Ishikawa (cell line): ENCODE data around the gene MLLT6.

Experiments
- CEBPB ChIP-seq: IDR thresholded peaks from 2 replicates; pipeline ENCODE4 v1.6.1; 2012
- CREB1 ChIP-seq: IDR thresholded peaks from 2 replicates; pipeline ENCODE4 v1.6.1; 2012; ENCODE audit warnings: low read depth
- EP300 ChIP-seq: IDR thresholded peaks from 2 replicates; pipeline ENCODE4 v1.6.1; 2012; ENCODE audit warnings: borderline replicate concordance
- FOXM1 ChIP-seq: IDR thresholded peaks from 2 replicates; pipeline ENCODE4 v1.6.1; 2012; ENCODE audit warnings: low read depth, borderline replicate concordance
- RAD21 ChIP-seq: IDR thresholded peaks from 2 replicates; pipeline ENCODE4 v1.6.1; 2012; ENCODE audit warnings: low read depth
- REST ChIP-seq: IDR thresholded peaks from 2 replicates; pipeline ENCODE4 v1.6.1; 2012; ENCODE audit warnings: low read depth, mild to moderate bottlenecking
- TAF1 ChIP-seq: IDR thresholded peaks from 2 replicates; pipeline ENCODE4 v1.6.1; 2012; ENCODE audit warnings: low read depth, mild to moderate bottlenecking
- TEAD4 ChIP-seq: IDR thresholded peaks from 2 replicates; pipeline ENCODE4 v1.6.1; 2012
- USF1 ChIP-seq: IDR thresholded peaks from 2 replicates; pipeline ENCODE4 v1.6.1; 2012
- YY1 ChIP-seq: IDR thresholded peaks from 2 replicates; pipeline ENCODE4 v1.6.1; 2012; ENCODE audit warnings: low read depth
- ZBTB7A ChIP-seq: IDR thresholded peaks from 2 replicates; pipeline ENCODE4 v1.6.1; 2012; ENCODE audit warnings: low read depth

GRCh38 chr17:38677819-38678218, 27.3 kb upstream of the MLLT6 start:
- TF ChIP-seq FOXM1 (no peak), TEAD4 (no peak), TAF1 (no peak), CREB1 (no peak), RAD21 (no peak), USF1 (no peak), REST (no peak), EP300 (no peak), ZBTB7A (no peak), YY1 (no peak), CEBPB (no peak)
